Testis (tissue), 3 donors: ENCODE results near the gene HK1. TPM values are rescaled to one million over a fixed set of nuclear protein-coding genes. Genes with fewer than 3 reads are reported as not detected.

Source experiments
- DNase-seq: peaks from one replicate; pipeline ENCODE4 v3.0.0-alpha.2; 2019
- H3K27ac ChIP-seq, 2 donors: fragments of 200-600 bp; sonication (generic); one replicate each; pipeline ENCODE4 v1.5.1; 2019
- H3K27me3 ChIP-seq: fragments of 200-600 bp; sonication (generic); one replicate; pipeline ENCODE4 v1.5.1; 2019
- H3K36me3 ChIP-seq: fragments of 200-600 bp; sonication (generic); one replicate; pipeline ENCODE4 v1.5.1; 2017; ENCODE audit warnings: low read depth; ENCODE audit errors: missing control alignments
- H3K4me1 ChIP-seq: fragments of 200-600 bp; sonication (generic); one replicate; pipeline ENCODE4 v1.5.1; 2019
- H3K4me3 ChIP-seq, 2 donors: fragments of 200-600 bp; sonication (generic); one replicate each; pipeline ENCODE4 v1.5.1; 2017 to 2019
- H3K9me3 ChIP-seq: fragments of 200-600 bp; sonication (generic); one replicate; pipeline ENCODE4 v1.5.1; 2017
- POLR2A ChIP-seq: fragments of 450-650 bp; IDR thresholded peaks from one replicate; pipeline ENCODE4 v1.6.1; 2017; ENCODE audit warnings: antibody characterized with exemption, mild to moderate bottlenecking, moderate library complexity
- WGBS, 2 donors: methylation state at CpG; one replicate each; pipeline ENCODE4 v1.1.5; 2018; 5-methylcytosine and 5-hydroxymethylcytosine counted together
- intact Hi-C: fragments of 100-400 bp; cut with DNase I; formaldehyde crosslinking; loops from one replicate; pipeline ENCODE4 v1.15.1; 2023; ENCODE audit warnings: low total_unique reads
- polyA plus RNA-seq: library from polyadenylated mRNA; stranded (reverse); fragments of 350-450 nt; fragmentation: Illumina TruSeq; extraction: RNeasy Lipid Tissue Mini Kit (QIAGEN cat#74804); gene quantifications from one replicate; pipeline ENCODE4 v1.2.3, GENCODE V29; 2014; ENCODE audit warnings: low read depth, low replicate concordance; ENCODE audit not compliant: insufficient read depth
- total RNA-seq, 2 donors: library from RNA; depleted of rRNA; stranded (reverse); fragments of >200 nt; gene quantifications; one replicate each; pipeline ENCODE4 v1.2.3, GENCODE V29; 2016
- TF ChIP-seq, protein P1 (sequence below), 3 experiments: fragments of 450-650 bp in 2 of 3; fragments of 200-600 bp in 1 of 3; sonication (generic) in 1 of 3; IDR thresholded peaks; one replicate each; pipeline ENCODE4 v1.5.1; 2016 to 2019; ENCODE audit warnings: antibody characterized with exemption in 3 of 3, mild to moderate bottlenecking in 2 of 3, moderate library complexity in 1 of 3

Gene HK1
- total and polyA plus RNA-seq, 3 donors from 2014 or later: 62.3 to 179 (median 143) TPM

DNA sequence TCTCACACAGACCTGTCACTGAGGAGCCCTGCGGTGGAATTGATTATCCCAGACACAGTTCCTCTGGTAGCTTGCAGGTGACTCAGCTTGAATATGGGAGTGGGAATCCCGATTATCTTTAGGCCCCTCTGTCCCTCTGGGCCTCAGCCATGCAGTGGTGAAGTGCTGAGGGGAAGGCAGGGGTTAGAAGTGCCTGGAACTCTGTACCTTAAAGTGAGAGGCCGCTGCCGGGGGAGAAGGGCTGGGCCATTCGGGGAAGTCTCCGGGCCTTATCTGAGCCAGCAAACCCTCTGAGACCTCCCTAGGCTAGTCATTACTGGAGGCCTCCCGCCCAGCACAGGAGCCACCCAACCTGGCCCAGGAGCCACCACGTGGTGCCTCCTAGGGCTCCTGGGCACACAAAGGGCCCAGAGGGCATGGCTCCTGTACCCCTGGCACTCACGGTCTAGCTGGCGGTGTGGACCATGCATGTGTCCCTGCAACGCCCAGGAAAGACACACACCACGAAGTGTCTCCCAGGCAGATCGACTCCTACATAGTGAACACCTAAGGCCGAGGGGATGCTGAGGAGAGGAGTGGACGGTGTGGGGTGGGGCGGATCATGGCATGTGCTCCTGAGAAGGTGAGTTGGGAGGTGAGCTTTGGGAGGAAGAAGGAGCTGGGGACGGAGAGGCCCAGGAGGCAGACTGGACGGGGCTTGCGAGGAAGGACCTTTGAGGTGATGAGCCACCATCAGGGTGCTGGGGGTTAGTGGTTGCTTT, 56.2 kb downstream of the HK1 start:
- WGBS, 2 donors: 79 to 88% methylated on average over 13 to 19 of the region's 19 CpGs
- Histone ChIP-seq H3K4me1 (peaks cover 23% of the 10 kb centered on the region), H3K9me3 (no peaks in the 10 kb centered on the region), H3K4me3 (no peak overlapping the region), H3K36me3 (no peaks in the 10 kb centered on the region), H3K27ac (peak overlapping the region in 1 of 2 donors; percentile 64), H3K27me3 (no peaks in the 10 kb centered on the region)
- no peak for DNase-seq
- no peak for TF ChIP-seq POLR2A
- TF ChIP-seq, protein P1, sequence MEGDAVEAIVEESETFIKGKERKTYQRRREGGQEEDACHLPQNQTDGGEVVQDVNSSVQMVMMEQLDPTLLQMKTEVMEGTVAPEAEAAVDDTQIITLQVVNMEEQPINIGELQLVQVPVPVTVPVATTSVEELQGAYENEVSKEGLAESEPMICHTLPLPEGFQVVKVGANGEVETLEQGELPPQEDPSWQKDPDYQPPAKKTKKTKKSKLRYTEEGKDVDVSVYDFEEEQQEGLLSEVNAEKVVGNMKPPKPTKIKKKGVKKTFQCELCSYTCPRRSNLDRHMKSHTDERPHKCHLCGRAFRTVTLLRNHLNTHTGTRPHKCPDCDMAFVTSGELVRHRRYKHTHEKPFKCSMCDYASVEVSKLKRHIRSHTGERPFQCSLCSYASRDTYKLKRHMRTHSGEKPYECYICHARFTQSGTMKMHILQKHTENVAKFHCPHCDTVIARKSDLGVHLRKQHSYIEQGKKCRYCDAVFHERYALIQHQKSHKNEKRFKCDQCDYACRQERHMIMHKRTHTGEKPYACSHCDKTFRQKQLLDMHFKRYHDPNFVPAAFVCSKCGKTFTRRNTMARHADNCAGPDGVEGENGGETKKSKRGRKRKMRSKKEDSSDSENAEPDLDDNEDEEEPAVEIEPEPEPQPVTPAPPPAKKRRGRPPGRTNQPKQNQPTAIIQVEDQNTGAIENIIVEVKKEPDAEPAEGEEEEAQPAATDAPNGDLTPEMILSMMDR (IDR thresholded peaks at IDR 0.05): no peak
- intact Hi-C loops: no loop called here

DNA sequence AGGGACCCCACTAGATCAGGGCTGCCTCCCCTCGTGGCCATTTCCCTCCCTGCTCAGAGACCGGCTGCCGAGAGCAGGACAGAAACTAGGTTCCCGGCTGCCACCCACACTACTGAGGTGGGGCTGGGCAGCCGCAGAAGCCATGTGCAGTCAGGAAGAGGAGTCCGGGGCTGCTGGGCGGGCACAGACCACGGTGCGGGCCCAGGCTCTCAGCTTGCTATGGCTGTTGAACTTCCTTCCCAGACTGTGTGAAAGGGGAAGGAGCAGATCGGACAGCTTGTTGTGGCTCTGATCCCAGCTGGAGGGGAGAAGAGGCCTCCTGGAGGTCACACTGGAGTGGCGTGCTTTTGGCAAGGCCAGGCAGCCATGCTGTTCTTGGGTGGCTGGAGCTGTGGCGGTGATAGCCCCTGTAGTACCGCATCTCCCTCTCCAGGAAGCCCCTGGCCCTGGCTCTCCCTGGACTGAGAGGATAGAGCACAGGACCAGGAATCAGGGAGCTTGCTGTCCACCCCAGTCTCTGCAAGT, 56.8 kb downstream of the HK1 start:
- H3K9me3 ChIP-seq: no peaks in the 10 kb centered on the region
- DNase-seq: peak; percentile 32
- peaks cover 23% of the 10 kb centered on the region for H3K4me1 ChIP-seq
- no peaks in the 10 kb centered on the region for H3K27me3 ChIP-seq
- H3K27ac ChIP-seq: peak overlapping the region in 1 of 2 donors; percentile 64
- 41 to 54% methylated on average over 2 to 13 of the region's 13 CpGs for WGBS, 2 donors
- no peak overlapping the region for H3K4me3 ChIP-seq
- TF ChIP-seq POLR2A: no peak
- TF ChIP-seq, protein P1 (IDR thresholded peaks at IDR 0.05): no peak
- no peaks in the 10 kb centered on the region for H3K36me3 ChIP-seq
- intact Hi-C loops: no loop called here

DNA sequence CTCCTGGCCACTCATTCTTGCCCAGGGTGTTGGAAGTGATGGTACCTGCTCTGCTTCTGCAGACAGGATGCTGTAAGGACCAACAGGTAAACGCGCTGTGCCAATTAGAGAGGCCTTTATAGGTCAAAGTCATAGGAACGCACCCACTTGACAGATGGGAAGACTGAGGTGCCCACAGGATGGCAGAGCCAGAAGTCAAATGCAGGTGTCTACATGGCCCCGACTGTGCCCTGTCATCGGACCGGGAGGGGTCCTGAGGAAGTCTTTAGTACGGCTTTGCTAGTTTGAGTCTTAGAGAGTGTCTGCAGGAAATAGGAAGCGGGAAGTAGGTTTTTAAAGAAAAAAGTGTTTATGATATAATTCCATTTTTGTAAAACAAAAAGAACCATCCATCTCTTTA, 57.3 kb downstream of the HK1 start:
- WGBS, 2 donors: 86 to 90% methylated on average over 8 of the region's 8 CpGs
- H3K36me3 ChIP-seq: no peaks in the 10 kb centered on the region
- no peaks in the 10 kb centered on the region for H3K27me3 ChIP-seq
- no peak for DNase-seq
- TF ChIP-seq, protein P1 (IDR thresholded peaks at IDR 0.05): no peak
- TF ChIP-seq POLR2A: no peak
- no peak overlapping the region for H3K27ac ChIP-seq
- H3K4me1 ChIP-seq: peaks cover 23% of the 10 kb centered on the region
- no peaks in the 10 kb centered on the region for H3K9me3 ChIP-seq
- intact Hi-C loops: no loop called here
- H3K4me3 ChIP-seq: no peak overlapping the region

DNA sequence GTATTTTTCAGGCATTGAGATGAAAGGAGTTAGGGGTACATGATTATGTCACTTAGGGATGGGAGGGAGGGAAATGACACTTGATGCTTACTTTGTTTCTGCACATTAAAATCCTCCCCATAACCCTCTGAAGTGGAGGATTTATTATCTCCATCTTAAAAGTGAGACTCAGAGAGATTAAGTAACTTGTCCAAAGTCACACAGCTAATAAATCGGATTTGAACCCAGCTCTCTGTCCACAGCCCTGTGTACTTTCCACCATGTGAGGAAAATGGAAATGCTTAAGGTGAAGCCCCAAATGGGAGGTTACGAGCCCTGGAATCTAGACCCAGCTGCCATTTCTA, 58.6 kb downstream of the HK1 start:
- Histone ChIP-seq H3K4me3 (no peak overlapping the region), H3K4me1 (peaks cover 23% of the 10 kb centered on the region), H3K27ac (no peak overlapping the region), H3K27me3 (no peaks in the 10 kb centered on the region), H3K36me3 (no peaks in the 10 kb centered on the region), H3K9me3 (no peaks in the 10 kb centered on the region)
- WGBS, 2 donors: 92 to 95% methylated on average over 2 of the region's 2 CpGs
- intact Hi-C loops: no loop called here
- no peak for DNase-seq
- TF ChIP-seq POLR2A: no peak
- TF ChIP-seq, protein P1 (IDR thresholded peaks at IDR 0.05): no peak
